GM12878 (cell line): ENCODE results near the gene ENOX1. TPM values are rescaled to one million over a fixed set of nuclear protein-coding genes. Genes with fewer than 3 reads are reported as not detected.

Source experiments
- ATAC-seq: fragments of 200-7000 bp; cut with Tn5 transposase; 3 replicates; pipeline ENCODE4 v1.9.1; 2020; ENCODE audit warnings: mild to moderate bottlenecking, moderate library complexity
- BruUV-seq: library from RNA; stranded (reverse); fragments of 400-500 nt; replicated peaks from 2 replicates; lab custom pipeline; 2021; lab: Mats Ljungman, UMichigan
- CTCF ChIA-PET: fragments of 300-600 bp; sonication (Branson Sonifier 250); formaldehyde crosslinking; extraction: SDS; loops from one replicate; lab custom pipeline; 2021; ENCODE audit warnings: inconsistent platforms; lab: Yijun Ruan, JAX
- POLR2A ChIA-PET: fragments of 350-600 bp; formaldehyde crosslinking; extraction: SDS; loops from one replicate; lab custom pipeline; 2021; ENCODE audit warnings: inconsistent platforms; lab: Charles Lee
- RAD21 ChIA-PET: fragments of 300-600 bp; sonication (Branson Sonifier 250); formaldehyde crosslinking; loops from one replicate; lab custom pipeline; 2023; ENCODE audit warnings: antibody characterized with exemption; ENCODE audit not compliant: unreplicated experiment; lab: Charles Lee
- SMC1A ChIA-PET: fragments of 300-600 bp; sonication (Branson Sonifier 250); formaldehyde crosslinking; loops from one replicate; lab custom pipeline; 2023; ENCODE audit not compliant: unreplicated experiment, uncharacterized antibody; lab: Charles Lee
- DNase-seq: peaks from one replicate; pipeline ENCODE4 v3.0.0-alpha.2; 2011; ENCODE audit warnings: low read depth, low spot score
- FAIRE-seq: peaks from 3 replicates; lab custom pipeline; 2011; peaks lifted over from hg19 to GRCh38; lab: Jason Lieb, UNC
- H2AFZ ChIP-seq: 2 replicates; pipeline ENCODE4 v1.6.0; 2011; ENCODE audit warnings: low read depth, low read length, control low read depth; ENCODE audit not compliant: control insufficient read depth
- H3K27ac ChIP-seq: 2 replicates; pipeline ENCODE4 v1.5.1; 2011; ENCODE audit warnings: control low read depth; ENCODE audit not compliant: control insufficient read depth, insufficient read depth
- H3K27me3 ChIP-seq, 2 experiments: replicated peaks in 1 of 2; 2 replicates each; pipeline versions ENCODE4 v1.6.0 to v1.6.1; 2011; ENCODE audit warnings: low read length in 1 of 2; ENCODE audit not compliant: control insufficient read depth in 2 of 2, insufficient read depth in 2 of 2
- H3K36me3 ChIP-seq, 2 experiments: 2 replicates each; pipeline ENCODE4 v1.5.1; 2011; ENCODE audit warnings: low read length in 1 of 2; ENCODE audit not compliant: control insufficient read depth in 2 of 2, insufficient read depth in 2 of 2
- H3K4me1 ChIP-seq: 2 replicates; pipeline ENCODE4 v1.6.1; 2011; ENCODE audit warnings: mild to moderate bottlenecking, low read length, moderate library complexity, mixed read lengths; ENCODE audit not compliant: control insufficient read depth, insufficient read depth
- H3K4me2 ChIP-seq: 2 replicates; pipeline ENCODE4 v1.6.0; 2011; ENCODE audit warnings: control low read depth; ENCODE audit not compliant: control insufficient read depth, insufficient read depth
- H3K4me3 ChIP-seq: fragments of 200-600 bp; sonication (generic); 2 replicates; pipeline ENCODE4 v1.5.1; 2016
- H3K79me2 ChIP-seq: 2 replicates; pipeline ENCODE4 v1.6.0; 2011; ENCODE audit warnings: low read length; ENCODE audit not compliant: control insufficient read depth, insufficient read depth
- H3K9ac ChIP-seq: 2 replicates; pipeline ENCODE4 v1.8.0; 2011; ENCODE audit warnings: low read length, control low read depth, mixed read lengths; ENCODE audit not compliant: control insufficient read depth, insufficient read depth
- H3K9me3 ChIP-seq: replicated peaks from 3 replicates; pipeline ENCODE4 v1.5.1; 2011; ENCODE audit warnings: mild to moderate bottlenecking, low read length; ENCODE audit not compliant: control insufficient read depth, insufficient read depth
- H4K20me1 ChIP-seq: 2 replicates; pipeline ENCODE4 v1.6.0; 2011; ENCODE audit not compliant: control insufficient read depth, insufficient read depth
- ATF7 ChIP-seq: fragments of 450-650 bp; IDR thresholded peaks from 2 replicates; pipeline ENCODE4 v1.6.1; 2016; ENCODE audit warnings: low read depth, mild to moderate bottlenecking
- DPF2 ChIP-seq: fragments of 450-650 bp; IDR thresholded peaks from 2 replicates; pipeline ENCODE4 v1.6.1; 2017; ENCODE audit warnings: mild to moderate bottlenecking
- ELK1 ChIP-seq: IDR thresholded peaks from 2 replicates; pipeline ENCODE4 v1.6.1; 2012; ENCODE audit warnings: low read depth, low read length, improper control_type of control experiment
- HDAC2 ChIP-seq: fragments of 200-600 bp; sonication (generic); IDR thresholded peaks from 2 replicates; pipeline ENCODE4 v1.6.1; 2017
- KAT2A ChIP-seq: conservative IDR thresholded peaks from 2 replicates; pipeline ENCODE4 v1.6.1; 2011; ENCODE audit warnings: low read depth, low read length; ENCODE audit not compliant: control insufficient read depth
- NR2C1 ChIP-seq: fragments of 450-650 bp; IDR thresholded peaks from 2 replicates; pipeline ENCODE4 v1.6.1; 2017; ENCODE audit warnings: antibody characterized with exemption, mild to moderate bottlenecking, moderate library complexity
- PBX3 ChIP-seq: IDR thresholded peaks from 2 replicates; pipeline ENCODE4 v1.6.1; 2011; ENCODE audit warnings: mild to moderate bottlenecking, low read depth, low read length, moderate library complexity; ENCODE audit not compliant: insufficient replicate concordance
- SREBF1 ChIP-seq: IDR thresholded peaks from 2 replicates; pipeline ENCODE4 v1.6.1; 2012; ENCODE audit warnings: mild to moderate bottlenecking, low read length
- SUPT20H ChIP-seq: IDR thresholded peaks from 2 replicates; pipeline ENCODE4 v1.6.1; 2011; ENCODE audit warnings: low read depth, mild to moderate bottlenecking, low read length, moderate library complexity, borderline replicate concordance; ENCODE audit not compliant: control insufficient read depth
- TBL1XR1 ChIP-seq: IDR thresholded peaks from 2 replicates; pipeline ENCODE4 v1.6.1; 2012; ENCODE audit warnings: low read depth, low read length, improper control_type of control experiment
- ZNF217 ChIP-seq: fragments of 450-650 bp; IDR thresholded peaks from 2 replicates; pipeline ENCODE4 v1.6.1; 2017; ENCODE audit warnings: antibody characterized with exemption, mild to moderate bottlenecking
- ZZZ3 ChIP-seq: IDR thresholded peaks from 2 replicates; pipeline ENCODE4 v1.6.1; 2011; ENCODE audit warnings: low read depth; ENCODE audit not compliant: control insufficient read depth, insufficient read length
- WGBS: methylation state at CpG from one replicate; pipeline ENCODE4 v1.1.6; 2016; ENCODE audit warnings: low lambda C conversion rate; ENCODE audit not compliant: insufficient replicate concordance, insufficient coverage; ENCODE audit errors: missing lambda C conversion rate; 5-methylcytosine and 5-hydroxymethylcytosine counted together
- in situ Hi-C: fragments of 300-500 bp; cut with MboI; formaldehyde crosslinking; loops from 9 replicates; pipeline ENCODE4 v1.14.3; 2018; ENCODE audit warnings: mixed read lengths
- intact Hi-C: fragments of 100-400 bp; cut with micrococcal nuclease; formaldehyde crosslinking; loops from one replicate; pipeline ENCODE4 v1.14.2; 2022; ENCODE audit not compliant: unreplicated experiment
- polyA plus RNA-seq, 11 experiments: library from polyadenylated mRNA; depleted of rRNA in 4 of 11; unstranded in 6 of 11; stranded (reverse) in 5 of 11; fragments of >200 nt; fragmentation: Nextera tagmentation in 4 of 11; fragmentation: Illumina TruSeq in 1 of 11; extraction: Ambion mirVana in 4 of 11; extraction: Trizol in 1 of 11; gene quantifications; 1 replicate in 1 of 11; 2 replicates in 10 of 11; pipeline versions ENCODE4 v1.2.1 to v1.2.3, GENCODE V29; 2011 to 2016; ENCODE audit warnings: inconsistent platforms in 2 of 11, missing spikeins in 2 of 11, low read depth in 1 of 11
- total RNA-seq, 4 experiments: library from RNA; depleted of rRNA in 3 of 4; stranded (reverse); fragments of >200 nt in 3 of 4; fragmentation: Illumina TruSeq in 1 of 4; extraction: Trizol in 1 of 4; gene quantifications; 2 replicates each; pipeline versions ENCODE4 v1.2.1 to v1.2.3, GENCODE V29; 2013 to 2021
- TF ChIP-seq, protein P1 (sequence below): fragments of 450-650 bp; IDR thresholded peaks from 2 replicates; pipeline ENCODE4 v1.6.1; 2018; ENCODE audit warnings: mild to moderate bottlenecking, low read depth, moderate library complexity; ENCODE audit not compliant: partially characterized antibody
- TF ChIP-seq, protein P2 (sequence below): IDR thresholded peaks from 2 replicates; pipeline ENCODE4 v1.6.1; 2012; ENCODE audit warnings: low read length, inconsistent platforms

ENOX1 gene
- total and polyA plus RNA-seq, 10 of the 15 experiments (the other 5 are each of a cell fraction or from before 2014, with no cell fraction given): 0.11 to 0.26 (median 0.15) TPM

DNA sequence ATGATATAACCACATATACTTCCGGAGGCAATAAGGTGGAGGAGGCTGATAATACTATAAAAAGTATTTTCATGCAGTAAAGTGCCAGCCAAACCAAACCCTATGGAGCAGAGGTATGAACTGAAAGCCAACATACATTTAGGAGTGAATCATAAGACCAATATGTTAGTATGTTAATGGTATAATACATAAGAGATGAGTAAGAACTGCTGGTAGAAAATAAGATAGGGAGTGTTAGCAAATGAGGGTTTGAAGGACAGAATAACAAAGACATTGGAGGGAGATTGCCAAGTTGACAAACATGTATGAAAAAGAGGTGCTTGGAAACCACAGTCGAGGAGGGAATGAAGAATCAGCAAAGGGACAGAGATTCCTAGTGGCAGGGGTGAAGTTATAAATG, 10.8 kb downstream of the ENOX1 start (continued):
- no peak for TF ChIP-seq PBX3
- TF ChIP-seq TBL1XR1: no peak
- TF ChIP-seq HDAC2: no peak
- no peak for TF ChIP-seq KAT2A
- no peak for TF ChIP-seq ATF7
- TF ChIP-seq ELK1: no peak
- TF ChIP-seq, all 136 proteins: peak for 0

- Histone ChIP-seq H3K9ac (no peak overlapping the region), H2AFZ (no peak overlapping the region), H3K4me1 (no peaks in the 10 kb centered on the region), H3K4me3 (no peak overlapping the region), H3K4me2 (no peak overlapping the region), H3K36me3 (no peaks in the 10 kb centered on the region), H3K9me3 (no peaks in the 10 kb centered on the region), H3K27me3 (no peaks in the 10 kb centered on the region; a peak in 1 of 4 replicates), H4K20me1 (no peaks in the 10 kb centered on the region), H3K27ac (no peak overlapping the region), H3K79me2 (no peaks in the 10 kb centered on the region)
- SMC1A ChIA-PET: no interaction called here
- ATAC-seq (no peak), DNase-seq (no peak), FAIRE-seq (no peak)
- in situ Hi-C loops (no loop called here), intact Hi-C loops (no loop called here)
- CTCF ChIA-PET: interaction anchor here (0.6 kb wide), 1 partner anchor 17 kb away, joined by 3 read pairs; no protein-coding TSS in a partner anchor
- POLR2A ChIA-PET: no interaction called here
- 9% methylated on average over 2 of the region's 2 CpGs for WGBS
- TF ChIP-seq SREBF1 (no peak), DPF2 (no peak), SUPT20H (no peak), ZZZ3 (no peak), ELK1 (no peak), ZNF217 (no peak), NR2C1 (no peak)
- TF ChIP-seq, protein P1, sequence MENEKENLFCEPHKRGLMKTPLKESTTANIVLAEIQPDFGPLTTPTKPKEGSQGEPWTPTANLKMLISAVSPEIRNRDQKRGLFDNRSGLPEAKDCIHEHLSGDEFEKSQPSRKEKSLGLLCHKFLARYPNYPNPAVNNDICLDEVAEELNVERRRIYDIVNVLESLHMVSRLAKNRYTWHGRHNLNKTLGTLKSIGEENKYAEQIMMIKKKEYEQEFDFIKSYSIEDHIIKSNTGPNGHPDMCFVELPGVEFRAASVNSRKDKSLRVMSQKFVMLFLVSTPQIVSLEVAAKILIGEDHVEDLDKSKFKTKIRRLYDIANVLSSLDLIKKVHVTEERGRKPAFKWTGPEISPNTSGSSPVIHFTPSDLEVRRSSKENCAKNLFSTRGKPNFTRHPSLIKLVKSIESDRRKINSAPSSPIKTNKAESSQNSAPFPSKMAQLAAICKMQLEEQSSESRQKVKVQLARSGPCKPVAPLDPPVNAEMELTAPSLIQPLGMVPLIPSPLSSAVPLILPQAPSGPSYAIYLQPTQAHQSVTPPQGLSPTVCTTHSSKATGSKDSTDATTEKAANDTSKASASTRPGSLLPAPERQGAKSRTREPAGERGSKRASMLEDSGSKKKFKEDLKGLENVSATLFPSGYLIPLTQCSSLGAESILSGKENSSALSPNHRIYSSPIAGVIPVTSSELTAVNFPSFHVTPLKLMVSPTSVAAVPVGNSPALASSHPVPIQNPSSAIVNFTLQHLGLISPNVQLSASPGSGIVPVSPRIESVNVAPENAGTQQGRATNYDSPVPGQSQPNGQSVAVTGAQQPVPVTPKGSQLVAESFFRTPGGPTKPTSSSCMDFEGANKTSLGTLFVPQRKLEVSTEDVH: no peak
- TF ChIP-seq, protein P2, sequence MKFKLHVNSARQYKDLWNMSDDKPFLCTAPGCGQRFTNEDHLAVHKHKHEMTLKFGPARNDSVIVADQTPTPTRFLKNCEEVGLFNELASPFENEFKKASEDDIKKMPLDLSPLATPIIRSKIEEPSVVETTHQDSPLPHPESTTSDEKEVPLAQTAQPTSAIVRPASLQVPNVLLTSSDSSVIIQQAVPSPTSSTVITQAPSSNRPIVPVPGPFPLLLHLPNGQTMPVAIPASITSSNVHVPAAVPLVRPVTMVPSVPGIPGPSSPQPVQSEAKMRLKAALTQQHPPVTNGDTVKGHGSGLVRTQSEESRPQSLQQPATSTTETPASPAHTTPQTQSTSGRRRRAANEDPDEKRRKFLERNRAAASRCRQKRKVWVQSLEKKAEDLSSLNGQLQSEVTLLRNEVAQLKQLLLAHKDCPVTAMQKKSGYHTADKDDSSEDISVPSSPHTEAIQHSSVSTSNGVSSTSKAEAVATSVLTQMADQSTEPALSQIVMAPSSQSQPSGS: no peak
- no TSS peak for BruUV-seq
- RAD21 ChIA-PET: no interaction called here
Observed at GRCh38 chr13:43773602-43774001, 13.2 kb downstream of the ENOX1 start.
